ENCODE data around the gene TECTA.
"Not testable (repeated sequence)": the region's sequence is repeated elsewhere in the genome, so short reads cannot be mapped to it uniquely, and the experiment has no call there.

TECTA gene

DNA sequence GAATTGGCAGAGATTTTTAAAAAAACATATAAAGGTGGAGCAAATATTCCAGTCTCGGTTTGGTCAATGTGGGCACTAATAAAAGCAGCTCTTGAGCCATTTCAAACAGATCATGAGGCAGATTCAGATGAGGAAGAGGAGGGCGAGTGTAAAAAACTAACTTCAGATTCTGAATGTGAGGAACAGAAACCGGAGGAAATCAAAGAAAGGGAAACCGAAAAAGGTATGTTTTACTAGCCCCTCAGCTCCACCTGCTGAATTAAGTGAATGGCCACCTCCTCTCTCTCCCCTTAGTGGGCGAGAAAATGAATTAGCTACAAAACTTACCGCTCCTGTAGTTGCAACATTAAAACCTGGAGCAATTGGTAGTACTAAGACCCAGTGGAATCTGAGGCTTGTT, 136.2 kb downstream of the TECTA start:
- not testable (repeated sequence) for DNase-seq

DNA sequence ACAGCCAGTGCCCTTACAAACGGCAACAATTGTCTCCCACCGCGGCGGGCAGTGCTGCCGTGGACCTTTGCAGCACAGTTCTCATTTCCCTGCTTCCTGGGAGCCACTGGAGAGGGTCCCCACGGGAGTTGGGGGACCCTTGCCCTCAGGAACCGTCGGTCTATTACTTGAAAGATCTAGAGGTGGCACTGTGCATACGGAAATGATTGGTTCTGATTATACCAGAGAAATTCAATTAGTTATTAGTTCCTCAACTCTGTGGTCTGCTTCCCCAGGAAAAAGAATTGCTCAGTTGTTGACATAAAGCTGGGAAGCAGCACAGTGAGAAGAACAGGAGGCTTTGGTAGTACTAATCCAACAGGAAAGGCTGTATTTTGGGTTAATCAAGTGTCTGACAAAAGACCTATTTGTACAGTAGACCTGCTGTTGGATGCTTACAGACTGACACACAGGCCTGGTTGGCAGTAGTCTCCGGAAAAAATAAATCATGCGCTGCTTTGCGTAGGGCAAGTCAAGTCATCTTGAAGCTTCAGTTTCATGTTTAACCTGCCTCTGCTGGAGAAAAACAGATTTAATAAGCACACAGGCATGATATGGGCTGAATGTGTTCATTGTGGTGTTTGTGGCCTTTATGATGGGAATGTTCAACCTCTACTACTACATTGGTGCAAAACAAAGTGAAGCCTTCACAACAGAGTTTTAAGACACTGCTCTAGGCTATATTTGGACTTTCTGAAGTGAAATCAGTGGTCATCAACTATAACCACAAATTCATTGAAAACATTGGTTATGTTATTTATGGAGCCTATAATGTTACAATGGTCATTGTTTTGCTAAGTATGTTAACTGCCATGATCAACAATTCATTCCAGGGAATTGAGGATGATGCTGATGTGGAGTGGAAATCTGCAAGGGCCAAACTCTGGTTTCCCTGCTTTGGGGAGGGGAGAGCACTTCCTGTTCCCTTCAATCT, 136.9 kb downstream of the TECTA start:
- DNase-seq: no peak

DNA sequence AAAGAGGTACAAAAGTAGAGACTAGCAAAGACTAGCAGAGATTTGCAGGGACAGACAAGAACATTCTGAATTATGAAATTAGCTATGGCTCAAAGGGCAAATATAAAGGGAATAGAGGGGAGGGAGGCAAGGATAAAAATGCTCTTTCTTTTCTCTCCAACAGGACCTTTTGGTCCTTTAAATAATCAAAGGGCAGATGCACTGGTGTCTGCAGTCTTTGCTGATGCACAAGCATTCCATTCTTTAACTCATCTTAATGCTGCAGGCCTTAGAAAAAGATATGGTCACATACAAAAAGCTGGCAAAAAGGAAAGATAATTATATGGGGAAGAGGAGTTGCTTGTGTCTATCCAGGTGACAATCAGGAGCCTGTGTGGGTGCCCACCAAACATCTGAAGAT, 137.9 kb downstream of the TECTA start:
- DNase-seq: no peak

DNA sequence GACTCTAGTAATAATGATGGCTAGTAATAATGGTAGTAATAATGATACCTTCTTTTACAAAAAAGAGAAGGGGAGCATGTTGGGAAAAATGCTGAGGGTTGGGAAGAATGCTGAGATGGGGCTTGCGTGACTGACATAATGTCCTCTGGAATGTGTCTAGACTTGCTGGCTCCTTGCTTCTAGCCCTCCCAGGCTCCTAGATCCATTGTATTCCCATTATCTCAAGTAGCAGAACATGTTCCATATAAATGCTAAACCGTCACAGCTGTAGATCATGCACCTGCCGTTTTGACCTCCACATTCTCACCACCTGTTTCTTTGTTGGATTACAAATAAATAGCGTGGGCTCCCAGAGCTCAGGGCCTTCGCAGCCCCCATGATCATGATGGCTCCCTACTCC, 139.0 kb downstream of the TECTA start:
- DNase-seq: not testable (repeated sequence)

DNA sequence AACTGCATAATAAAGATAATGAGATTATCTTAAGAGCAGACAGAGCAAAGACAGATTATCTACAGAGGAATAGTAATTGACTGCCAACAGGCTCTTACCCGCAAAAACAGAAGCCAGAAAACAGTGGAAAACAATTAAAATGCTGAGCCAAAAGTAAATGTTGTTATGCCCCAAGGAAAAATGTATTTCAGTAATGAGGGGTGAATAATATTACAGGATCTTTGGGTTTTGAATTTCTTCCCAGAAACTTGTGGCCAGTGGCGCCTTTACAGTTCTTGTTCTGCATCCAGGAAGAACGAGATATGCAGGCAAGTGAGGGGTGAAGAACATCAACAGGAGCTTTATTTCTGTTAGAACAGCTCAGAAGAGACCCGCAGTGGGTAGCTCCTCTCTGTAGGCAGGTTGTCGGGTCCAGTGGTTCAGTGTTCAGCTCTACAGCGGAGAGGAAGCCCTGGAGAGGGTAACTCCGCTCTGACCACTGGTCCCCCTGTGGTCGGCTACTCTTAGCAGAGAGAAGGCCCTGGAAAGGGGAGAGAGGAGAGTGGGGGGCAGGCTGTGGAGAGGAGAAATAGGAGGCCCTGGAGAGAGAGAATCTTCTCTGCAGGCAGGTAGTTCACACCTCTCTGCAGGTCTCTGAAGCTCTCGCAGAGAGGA, 139.7 kb downstream of the TECTA start:
- DNase-seq: no peak
